Measurements from ENCODE around the gene CARD14. TPM values are rescaled to one million over a fixed set of nuclear protein-coding genes. Genes with fewer than 3 reads are reported as not detected.

CARD14 gene
- total and polyA plus RNA-seq, 9 donors: 0.10 to 2.3 (median 0.18) TPM; not detected in 3

- H3K4me1 ChIP-seq (ENCODE audit: insufficient read depth): no peaks in the 10 kb centered on the region
- H3K4me3 ChIP-seq: no peak overlapping the region
- H3K27me3 ChIP-seq: no peaks in the 10 kb centered on the region
- H3K27ac ChIP-seq: no peak overlapping the region
- no peaks in the 10 kb centered on the region for H3K36me3 ChIP-seq
- TF ChIP-seq EP300 (IDR thresholded peaks at IDR 0.05) (no peak), CTCF (IDR thresholded peaks at IDR 0.05) (no peak), POLR2A (IDR thresholded peaks at IDR 0.05) (no peak)
- intact Hi-C loops (cut with DNase I): no loop called here
- WGBS, 3 donors: 78 to 93% (median 86%) methylated on average over 3 of the region's 3 CpGs
- DNase-seq: no peak
- H3K9me3 ChIP-seq: no peaks in the 10 kb centered on the region
Observed at GRCh38 chr17:80130992-80131391, 38.8 kb upstream of the CARD14 start.

GRCh38 chr17:80132906-80133625 lies 36.8 kb upstream of the CARD14 start:
- Histone ChIP-seq H3K4me1 (ENCODE audit: insufficient read depth) (no peaks in the 10 kb centered on the region), H3K4me3 (no peak overlapping the region), H3K9me3 (no peaks in the 10 kb centered on the region), H3K27ac (no peak overlapping the region), H3K36me3 (peaks cover 2% of the 10 kb centered on the region), H3K27me3 (no peaks in the 10 kb centered on the region)
- no peak for DNase-seq
- intact Hi-C loops (cut with DNase I): no loop called here
- WGBS, 3 donors: 74 to 82% (median 80%) methylated on average over 5 of the region's 5 CpGs
- TF ChIP-seq POLR2A (IDR thresholded peaks at IDR 0.05): no peak
- no peak for TF ChIP-seq CTCF (IDR thresholded peaks at IDR 0.05)
- no peak for TF ChIP-seq EP300 (IDR thresholded peaks at IDR 0.05)

- no peak for DNase-seq
- TF ChIP-seq POLR2A (IDR thresholded peaks at IDR 0.05): no peak
- TF ChIP-seq CTCF (IDR thresholded peaks at IDR 0.05): no peak
- TF ChIP-seq EP300 (IDR thresholded peaks at IDR 0.05): no peak
- intact Hi-C loops (cut with DNase I): no loop called here
- Histone ChIP-seq H3K27ac (no peak overlapping the region), H3K27me3 (no peaks in the 10 kb centered on the region), H3K9me3 (no peaks in the 10 kb centered on the region), H3K36me3 (peaks cover 2% of the 10 kb centered on the region), H3K4me3 (no peak overlapping the region), H3K4me1 (ENCODE audit: insufficient read depth) (no peaks in the 10 kb centered on the region)
- 93 to 95% (median 94%) methylated on average over 6 of the region's 6 CpGs for WGBS, 3 donors
Observed at GRCh38 chr17:80133626-80133970, 36.2 kb upstream of the CARD14 start.

- TF ChIP-seq EP300 (IDR thresholded peaks at IDR 0.05) (no peak), CTCF (IDR thresholded peaks at IDR 0.05) (no peak), POLR2A (IDR thresholded peaks at IDR 0.05) (no peak)
- no peak overlapping the region for H3K27ac ChIP-seq
- no peaks in the 10 kb centered on the region for H3K9me3 ChIP-seq
- H3K27me3 ChIP-seq: no peaks in the 10 kb centered on the region
- peaks cover 2% of the 10 kb centered on the region for H3K36me3 ChIP-seq
- no peaks in the 10 kb centered on the region for H3K4me1 ChIP-seq (ENCODE audit: insufficient read depth)
- no peak for DNase-seq
- no peak overlapping the region for H3K4me3 ChIP-seq
- intact Hi-C loops (cut with DNase I): loop anchor here in 1 of 4 donors (5.0 kb wide), 1 partner anchor 1365 kb away; no protein-coding TSS in a partner anchor
- 89 to 94% (median 93%) methylated on average over 9 of the region's 9 CpGs for WGBS, 3 donors
Observed at GRCh38 chr17:80137131-80137530, 32.7 kb upstream of the CARD14 start.
